LNCaP clone FGC (cell line): Measurements from ENCODE around the gene CYBA.

ENCODE experiments used
- DNase-seq: peaks from one replicate; pipeline ENCODE4 v3.0.0-alpha.2; 2011; ENCODE audit warnings: low read depth
- H3K4me3 ChIP-seq: 2 replicates; pipeline ENCODE4 v1.5.1; 2011; ENCODE audit warnings: mild to moderate bottlenecking, low read depth, low read length, control low read depth
- TF ChIP-seq, protein P1 (sequence below): IDR thresholded peaks from 2 replicates; pipeline ENCODE4 v1.5.1; 2012; ENCODE audit warnings: mild to moderate bottlenecking; ENCODE audit not compliant: control insufficient read depth, insufficient read depth; ENCODE audit errors: extremely low read depth

CYBA gene

GRCh38 chr16:88630941-88631340, 19.9 kb downstream of the CYBA start:
- no peak for DNase-seq

GRCh38 chr16:88630433-88630832, 20.4 kb downstream of the CYBA start:
- no peak for DNase-seq
- H3K4me3 ChIP-seq, result no peak overlapping the region
- TF ChIP-seq, protein P1, sequence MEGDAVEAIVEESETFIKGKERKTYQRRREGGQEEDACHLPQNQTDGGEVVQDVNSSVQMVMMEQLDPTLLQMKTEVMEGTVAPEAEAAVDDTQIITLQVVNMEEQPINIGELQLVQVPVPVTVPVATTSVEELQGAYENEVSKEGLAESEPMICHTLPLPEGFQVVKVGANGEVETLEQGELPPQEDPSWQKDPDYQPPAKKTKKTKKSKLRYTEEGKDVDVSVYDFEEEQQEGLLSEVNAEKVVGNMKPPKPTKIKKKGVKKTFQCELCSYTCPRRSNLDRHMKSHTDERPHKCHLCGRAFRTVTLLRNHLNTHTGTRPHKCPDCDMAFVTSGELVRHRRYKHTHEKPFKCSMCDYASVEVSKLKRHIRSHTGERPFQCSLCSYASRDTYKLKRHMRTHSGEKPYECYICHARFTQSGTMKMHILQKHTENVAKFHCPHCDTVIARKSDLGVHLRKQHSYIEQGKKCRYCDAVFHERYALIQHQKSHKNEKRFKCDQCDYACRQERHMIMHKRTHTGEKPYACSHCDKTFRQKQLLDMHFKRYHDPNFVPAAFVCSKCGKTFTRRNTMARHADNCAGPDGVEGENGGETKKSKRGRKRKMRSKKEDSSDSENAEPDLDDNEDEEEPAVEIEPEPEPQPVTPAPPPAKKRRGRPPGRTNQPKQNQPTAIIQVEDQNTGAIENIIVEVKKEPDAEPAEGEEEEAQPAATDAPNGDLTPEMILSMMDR, result no peak

More at GRCh38 chr16:88630941-88631340, 19.9 kb downstream of the CYBA start:
- TF ChIP-seq, protein P1, result no peak
- H3K4me3 ChIP-seq, result no peak overlapping the region

DNA sequence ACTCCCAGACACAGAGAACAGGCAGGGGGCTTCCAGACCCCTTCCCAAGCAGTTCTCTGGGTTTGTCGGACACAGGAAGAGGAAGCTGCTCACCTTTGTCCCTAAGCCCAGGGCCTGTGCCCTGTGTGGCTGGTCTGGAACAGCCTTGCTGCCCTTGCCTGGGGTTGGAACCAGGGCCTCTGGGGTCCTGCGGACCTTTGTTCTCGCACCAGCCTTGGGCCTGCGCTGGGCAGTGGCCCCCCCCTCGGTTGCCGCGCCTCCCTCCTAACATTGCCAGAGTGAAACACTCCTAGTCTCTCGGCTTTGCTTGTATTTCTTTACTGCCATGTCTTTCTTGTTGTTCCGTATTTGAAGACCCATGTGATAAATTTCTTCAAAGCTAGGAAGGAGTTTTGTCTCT, 21.0 kb downstream of the CYBA start:
- no peak overlapping the region for H3K4me3 ChIP-seq
- DNase-seq, result no peak
- TF ChIP-seq, protein P1, result no peak

DNA sequence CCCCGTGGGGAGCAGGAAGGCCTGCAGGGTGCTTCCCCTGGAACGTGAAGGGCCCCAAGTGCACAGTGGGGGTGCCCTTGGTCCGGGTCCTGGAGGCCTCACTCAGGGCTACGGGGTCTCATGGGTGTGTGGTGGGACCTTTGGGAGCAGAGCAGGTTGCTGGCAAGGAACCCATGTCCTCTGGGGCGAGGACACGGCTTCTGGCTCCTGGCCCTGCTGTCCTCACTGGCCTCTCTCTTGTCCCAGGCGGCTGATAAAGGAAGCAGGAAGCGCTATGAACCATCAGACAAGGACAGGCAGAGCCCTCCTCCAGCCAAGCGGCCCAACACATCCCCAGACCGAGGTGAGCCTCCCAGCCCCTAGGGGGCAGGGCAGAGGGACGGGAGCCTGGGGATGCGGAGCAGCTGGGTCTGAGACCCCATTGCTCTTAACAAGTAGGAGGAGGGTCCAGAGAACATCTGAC, 22.3 kb downstream of the CYBA start:
- TF ChIP-seq, protein P1, result peak; percentile 35
- H3K4me3 ChIP-seq, result no peak overlapping the region
- DNase-seq, result peak; percentile 38

GRCh38 chr16:88627531-88628411, 23.1 kb downstream of the CYBA start:
- no peak overlapping the region for H3K4me3 ChIP-seq
- TF ChIP-seq, protein P1, result no peak
- no peak for DNase-seq

GRCh38 chr16:88626646-88627045, 24.2 kb downstream of the CYBA start:
- TF ChIP-seq, protein P1, result no peak
- DNase-seq, result no peak
- no peak overlapping the region for H3K4me3 ChIP-seq
